Stimulated activated CD4-positive, alpha-beta T cell treated with anti-CD3 and anti-CD28 coated beads, Interleukin-1b, Interleukin-23, amount 100 ng/mL, for 4 hours (primary cell): ENCODE results near the gene PTPRG.

Source experiments
- DNase-seq, 2 donors: peaks; one replicate each; pipeline ENCODE4 v3.0.0-alpha.2; 2020; ENCODE audit warnings: low read depth in 2 of 2

PTPRG gene

DNA sequence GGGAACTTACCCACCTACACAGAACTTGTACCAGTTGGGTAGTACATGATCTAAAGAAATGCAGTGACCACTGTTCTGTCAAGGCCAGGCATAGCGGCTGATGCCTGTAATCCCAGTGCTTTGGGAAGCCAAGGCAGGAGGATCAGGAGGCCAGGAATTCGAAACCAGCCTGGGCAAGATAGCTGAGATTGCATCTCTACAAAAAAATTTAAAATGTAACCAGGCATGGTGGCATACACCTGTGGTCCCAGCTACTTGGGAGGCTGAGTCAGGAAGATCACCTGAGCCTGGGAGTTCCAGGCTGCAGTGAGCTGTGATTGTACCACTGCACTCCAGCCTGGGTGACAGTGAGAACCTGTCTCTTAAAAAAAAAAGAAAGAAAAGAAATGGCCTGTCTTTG, 491.0 kb downstream of the PTPRG start:
- DNase-seq = no peak

DNA sequence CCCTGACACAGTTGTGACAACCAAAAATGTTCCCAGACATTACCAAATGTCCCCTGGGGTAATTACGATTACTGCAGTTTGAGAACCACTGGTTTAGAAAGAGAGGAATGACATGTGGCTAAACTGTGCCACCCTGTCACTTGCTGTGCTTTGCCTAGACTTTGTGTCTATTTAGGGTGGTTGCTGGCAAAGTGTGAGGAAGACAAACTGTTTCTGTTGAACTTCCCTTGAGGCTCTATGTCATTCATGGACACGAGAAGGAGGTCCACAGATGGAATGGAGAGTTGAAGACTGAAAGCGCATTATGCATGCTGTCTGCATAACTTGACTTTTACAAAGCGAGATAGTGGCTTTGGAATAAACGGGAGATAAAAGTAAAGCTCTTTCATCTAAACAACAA, 495.3 kb downstream of the PTPRG start:
- no peak for DNase-seq

DNA sequence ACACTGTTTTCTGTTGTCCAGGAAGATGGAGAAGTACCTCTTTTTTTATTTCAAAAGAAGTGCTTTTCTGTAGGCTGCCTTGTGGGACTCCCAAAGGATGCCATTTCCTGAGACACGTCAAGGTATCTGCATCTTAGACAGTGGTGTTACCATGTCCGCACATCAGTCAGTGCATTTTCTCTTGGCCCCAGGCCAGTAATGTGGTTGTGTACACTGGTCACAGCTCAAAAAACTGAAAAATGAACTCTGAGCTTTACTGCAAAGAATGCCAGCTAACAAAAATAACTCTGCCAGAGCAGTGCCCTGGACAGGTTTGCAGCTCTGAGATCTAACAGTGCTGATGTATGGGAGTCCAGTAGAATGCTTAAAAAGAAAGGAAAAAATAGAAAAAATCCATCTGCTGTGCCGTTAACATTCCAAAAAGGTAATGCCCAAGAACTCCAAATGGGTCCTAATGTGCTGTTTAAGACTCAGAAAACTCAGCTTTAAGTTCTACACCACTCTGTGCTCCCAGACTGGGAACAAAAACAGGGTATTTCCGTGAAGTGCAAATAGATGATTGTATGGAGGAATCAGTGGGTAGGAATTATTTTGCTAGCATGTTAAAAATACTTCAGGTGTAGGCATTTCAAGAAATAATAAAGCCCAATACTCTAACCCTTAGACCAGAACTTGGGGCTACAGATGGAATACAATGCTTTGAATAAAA, 496.1 kb downstream of the PTPRG start:
- DNase-seq = no peak

DNA sequence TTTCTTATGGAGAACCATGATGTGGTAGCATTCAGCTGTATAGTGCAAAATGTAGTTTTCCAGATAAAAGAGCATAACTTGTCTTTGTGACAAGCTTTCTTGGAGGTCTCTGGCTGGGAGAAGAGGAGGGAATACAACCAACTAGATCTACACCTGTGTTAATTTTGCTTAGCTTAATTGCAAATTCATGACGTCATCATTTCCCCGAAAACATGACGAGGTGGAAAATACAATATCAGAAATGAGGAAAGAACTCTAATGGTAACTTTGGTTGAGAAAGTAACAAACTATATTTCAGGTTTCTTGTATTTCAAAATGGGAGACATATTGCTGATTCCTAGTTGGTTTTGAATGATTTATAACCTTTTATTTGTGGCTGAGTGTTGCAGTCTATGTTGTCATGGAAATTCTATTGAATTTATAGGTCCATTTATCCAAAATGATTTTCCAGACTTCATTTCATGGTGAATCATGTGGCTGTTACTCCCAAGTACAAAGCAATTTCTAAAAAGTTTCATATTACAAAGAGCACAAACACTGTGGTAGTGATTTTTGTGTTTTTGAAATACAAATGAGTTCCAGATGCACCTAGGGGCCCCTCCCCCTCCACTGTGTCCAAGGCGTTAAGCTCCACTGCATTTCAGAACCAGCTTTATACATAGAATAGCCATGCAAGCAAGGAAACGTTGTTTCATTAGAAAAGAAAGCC, 504.8 kb downstream of the PTPRG start:
- no peak for DNase-seq

DNA sequence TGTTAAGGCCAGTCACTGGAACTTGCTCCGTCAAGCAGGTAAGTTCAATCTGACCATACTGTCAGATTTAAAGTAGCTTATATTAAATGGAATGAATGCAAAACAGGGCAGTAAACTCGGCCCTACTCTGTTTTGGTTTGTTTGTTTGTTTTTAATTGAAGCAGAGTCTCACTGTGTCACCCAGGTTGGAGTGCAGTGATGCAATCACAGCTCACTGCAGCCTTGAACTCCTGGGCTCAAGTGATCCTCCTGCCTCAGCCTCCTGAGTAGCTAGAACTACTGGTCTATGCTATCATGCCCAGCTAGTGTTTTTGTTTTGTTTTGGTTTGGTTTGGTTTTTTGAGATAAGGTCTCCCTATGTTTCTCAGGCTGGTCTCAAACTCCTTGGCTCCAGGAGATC, 507.0 kb downstream of the PTPRG start:
- no peak for DNase-seq

DNA sequence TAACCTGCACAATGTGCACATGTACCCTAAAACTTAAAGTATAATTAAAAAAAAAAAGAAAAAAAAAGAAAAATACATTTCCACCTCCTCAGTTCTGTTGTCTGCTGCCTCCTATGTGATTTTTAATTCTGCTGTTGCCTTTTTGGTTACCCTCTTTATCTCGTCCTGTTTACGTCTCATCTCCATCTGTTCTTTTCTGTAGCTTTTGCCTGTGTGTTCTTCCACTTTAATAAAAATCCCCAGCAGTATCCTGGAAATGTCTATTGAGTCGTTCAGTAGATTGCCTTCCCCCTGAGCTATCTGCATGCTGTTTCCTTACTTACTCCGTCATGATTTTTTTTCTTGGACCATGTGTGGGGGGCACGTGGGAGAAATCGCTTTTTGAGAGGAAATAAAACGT, 509.5 kb downstream of the PTPRG start:
- DNase-seq = no peak

DNA sequence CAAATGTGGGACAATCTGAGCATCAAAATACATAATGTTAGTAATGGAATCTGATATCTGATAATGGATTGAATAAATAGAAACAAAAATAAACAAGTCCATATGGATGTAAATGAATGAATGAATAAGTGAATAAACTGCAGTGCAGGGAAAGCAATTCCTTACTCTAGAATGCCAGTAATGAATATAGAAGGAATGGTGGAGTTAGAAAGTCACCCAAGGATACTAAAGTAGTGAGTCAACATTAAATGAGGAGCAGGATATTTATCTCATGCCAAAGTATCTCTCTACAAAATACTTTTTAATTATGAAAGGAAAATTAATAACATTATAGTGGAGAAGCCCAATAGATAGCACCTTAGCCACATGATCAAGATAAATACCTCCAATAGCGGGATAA, 511.7 kb downstream of the PTPRG start:
- no peak for DNase-seq

DNA sequence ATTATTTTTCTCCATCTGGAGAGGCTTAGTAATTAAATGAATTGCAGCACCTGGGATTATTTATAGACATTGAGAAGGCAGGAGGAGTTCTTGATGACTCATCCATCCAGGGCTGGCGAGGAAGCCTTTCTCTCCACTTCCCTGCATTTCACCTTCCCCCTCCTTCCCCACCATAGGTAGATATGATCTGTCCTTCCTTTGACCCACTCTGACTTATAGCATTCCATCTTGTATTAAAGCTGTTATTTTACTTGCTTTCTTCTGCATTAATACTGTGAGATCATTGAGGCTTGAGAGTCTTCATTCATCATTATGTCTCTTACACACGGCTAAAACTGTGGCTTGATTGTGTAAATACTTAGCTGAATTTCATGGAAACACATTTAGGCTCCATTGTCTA, 523.2 kb downstream of the PTPRG start:
- no peak for DNase-seq

DNA sequence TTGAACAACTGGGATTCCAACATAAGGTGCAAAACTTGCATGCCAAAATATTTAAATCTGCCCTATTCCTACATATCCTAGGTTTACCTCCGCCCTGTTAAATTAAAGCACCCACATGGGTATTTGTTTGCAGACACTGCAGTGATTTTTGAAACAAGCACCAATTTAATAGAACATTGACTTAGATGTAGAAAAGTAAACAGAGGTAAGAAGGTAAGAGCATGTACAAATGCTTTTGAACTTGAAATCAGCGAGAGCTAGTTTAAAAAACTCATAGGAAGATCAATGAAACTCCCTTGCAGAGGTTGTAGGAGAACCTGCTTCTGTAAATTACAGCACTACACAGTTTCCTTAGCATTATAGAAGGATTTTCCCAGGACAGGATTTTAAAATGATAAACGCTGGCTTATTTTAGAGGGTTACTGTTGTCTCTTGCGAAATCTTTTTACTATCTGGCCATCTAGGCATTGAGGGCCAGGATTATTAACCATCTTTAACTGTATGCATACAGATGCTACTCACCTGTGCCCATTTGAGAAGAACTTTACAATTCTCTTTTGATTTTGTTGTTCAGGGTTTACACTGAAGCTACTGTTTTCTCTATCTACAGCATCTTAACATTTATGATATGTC, 527.2 kb downstream of the PTPRG start:
- no peak for DNase-seq

DNA sequence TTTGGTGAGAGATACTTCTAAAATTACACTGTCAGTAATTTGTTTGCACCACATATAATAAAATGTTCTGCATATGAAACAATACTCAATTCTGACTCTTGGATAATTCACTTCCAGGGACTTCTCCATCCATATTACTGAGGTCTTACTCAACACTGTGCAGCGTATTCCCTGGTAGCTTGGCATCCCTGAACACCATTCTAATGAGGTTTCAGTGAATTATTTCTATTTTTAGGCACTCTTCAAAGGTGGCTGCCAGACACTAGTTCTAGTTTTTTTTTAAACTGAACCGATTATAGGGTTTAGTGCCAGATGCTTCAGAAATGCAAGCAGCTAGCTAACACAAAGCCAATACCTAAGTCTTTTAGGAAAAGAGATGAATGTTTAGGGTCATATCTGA, 528.7 kb downstream of the PTPRG start:
- DNase-seq = no peak

DNA sequence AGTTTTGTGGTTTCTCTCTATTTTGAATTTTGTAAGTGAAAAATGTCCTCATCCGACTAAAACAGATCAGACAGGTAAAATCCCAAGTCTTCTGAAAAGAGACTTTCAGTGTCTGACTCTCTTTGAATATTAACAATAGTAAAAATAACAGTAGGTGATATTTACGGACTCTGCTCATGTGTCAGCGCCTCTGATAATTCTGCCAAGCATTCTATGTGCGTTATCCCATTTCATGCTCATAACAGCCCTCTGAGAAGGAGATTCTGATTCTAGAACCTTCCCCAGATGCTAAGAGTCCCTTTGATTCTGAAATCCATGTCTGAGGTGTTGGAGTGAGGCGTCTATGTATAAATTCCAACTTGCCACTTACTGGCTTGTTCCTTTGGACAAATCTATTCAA, 529.1 kb downstream of the PTPRG start:
- no peak for DNase-seq

DNA sequence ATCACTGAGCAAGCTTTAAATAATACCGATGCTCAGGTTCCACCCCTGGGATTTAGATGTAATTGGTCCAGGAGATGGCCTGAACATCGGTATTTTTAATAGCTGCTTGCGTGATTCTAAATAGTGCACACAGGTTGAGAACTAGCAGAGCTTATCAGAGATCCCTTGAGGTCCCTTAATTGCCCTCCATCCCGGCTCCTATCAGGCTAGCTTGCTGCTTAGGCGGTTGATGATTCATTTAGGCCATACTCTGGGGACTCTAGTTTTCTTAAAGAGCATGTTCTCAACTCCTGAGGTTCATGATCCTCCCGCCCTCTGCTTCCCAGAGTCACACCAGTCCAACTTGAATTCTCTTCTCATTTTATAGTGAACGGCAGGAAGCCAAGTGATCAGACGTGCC, 531.7 kb downstream of the PTPRG start:
- no peak for DNase-seq

DNA sequence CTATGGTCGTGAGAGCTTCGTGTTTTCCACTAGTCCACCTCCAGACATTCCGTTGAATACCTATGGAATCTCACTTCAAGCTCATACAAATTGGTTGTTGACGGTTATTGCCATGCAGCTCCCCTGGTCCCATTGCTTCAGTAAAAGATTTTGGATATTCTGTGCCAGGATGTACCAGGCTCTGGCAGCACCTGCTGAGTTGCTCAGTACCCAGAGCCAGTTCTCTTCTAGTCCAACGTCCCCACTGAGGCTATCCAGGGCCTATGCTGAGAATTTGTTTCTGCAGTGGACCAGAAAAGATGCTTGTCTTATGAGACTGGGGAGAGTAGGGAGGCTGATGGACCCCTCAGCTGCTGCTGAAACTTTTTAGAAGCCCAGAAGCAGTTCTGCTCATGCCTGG, 533.1 kb downstream of the PTPRG start:
- DNase-seq = no peak

DNA sequence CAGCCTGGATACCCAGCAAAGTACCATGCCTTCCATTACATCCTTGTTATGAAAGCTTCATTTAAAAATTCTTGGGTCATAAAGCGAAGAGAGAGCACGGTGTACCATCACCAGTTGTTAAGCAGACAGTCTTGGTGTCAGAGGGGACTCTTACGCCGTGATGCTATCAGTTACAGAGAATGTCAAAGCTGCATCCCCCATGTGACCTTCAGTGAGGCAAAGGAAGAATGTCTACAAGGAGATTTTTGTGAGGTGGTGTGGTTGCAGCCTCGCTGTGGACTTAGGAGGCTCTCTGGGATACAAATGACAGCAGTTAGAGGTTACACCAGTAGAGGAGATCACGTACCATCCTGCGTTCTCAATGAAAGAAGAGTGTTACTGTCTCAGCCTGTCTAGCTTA, 533.7 kb downstream of the PTPRG start:
- DNase-seq = no peak

DNA sequence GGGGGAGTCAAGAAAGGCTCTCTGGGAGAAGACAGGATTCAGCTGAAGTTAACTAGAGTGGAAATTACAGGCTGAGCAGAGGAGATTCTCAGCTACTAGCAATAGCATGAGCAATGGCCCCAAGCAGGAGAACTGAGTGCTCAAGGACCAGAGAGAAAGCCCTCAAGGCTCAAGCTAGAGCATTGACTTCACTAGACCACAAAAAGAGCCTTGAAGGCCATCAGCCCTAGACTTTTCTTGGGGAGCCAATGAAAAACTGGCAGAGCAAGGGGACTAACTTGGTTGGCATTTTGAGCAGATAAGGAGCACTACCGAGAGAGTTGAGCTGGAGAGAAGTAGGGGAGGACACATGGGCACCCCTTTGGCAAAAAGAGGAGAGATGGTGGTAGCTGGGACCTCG, 534.4 kb downstream of the PTPRG start:
- no peak for DNase-seq

DNA sequence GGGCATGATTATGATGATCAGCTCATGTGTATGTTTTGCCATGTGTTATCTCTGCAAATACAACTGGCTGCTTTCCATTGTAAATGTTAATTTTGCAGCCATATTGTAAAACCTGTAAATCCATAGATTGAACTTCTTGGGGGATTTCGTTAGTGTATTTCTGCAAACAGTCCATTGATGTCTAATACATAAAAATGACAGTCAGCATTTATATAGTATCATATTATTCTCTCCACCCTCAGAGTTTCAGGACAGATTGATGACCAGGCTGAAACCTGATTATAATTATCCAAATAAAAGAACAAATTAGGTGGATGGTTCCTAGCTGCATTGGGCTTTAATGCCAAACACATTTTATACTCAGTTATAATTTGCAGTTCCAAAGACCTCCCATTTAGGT, 535.1 kb downstream of the PTPRG start:
- no peak for DNase-seq

DNA sequence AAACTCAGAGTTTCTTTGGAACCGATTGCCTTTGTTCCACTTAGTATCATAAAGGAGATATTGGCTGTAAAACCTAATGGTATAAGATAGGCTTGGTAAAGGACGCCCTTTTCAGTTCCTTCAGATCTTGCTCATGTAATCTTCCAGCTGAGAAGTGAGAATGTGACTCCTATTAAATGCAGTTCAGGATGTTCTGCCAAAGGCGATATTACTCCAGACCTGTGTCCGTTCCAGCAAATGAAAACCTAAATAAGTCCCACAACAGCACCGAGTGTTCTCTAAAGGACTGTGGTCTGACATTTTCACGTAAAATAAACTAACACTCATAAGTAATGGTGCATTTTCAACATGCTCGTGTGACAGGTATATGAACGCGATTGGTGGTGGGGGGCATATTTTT, 535.8 kb downstream of the PTPRG start:
- DNase-seq = no peak

DNA sequence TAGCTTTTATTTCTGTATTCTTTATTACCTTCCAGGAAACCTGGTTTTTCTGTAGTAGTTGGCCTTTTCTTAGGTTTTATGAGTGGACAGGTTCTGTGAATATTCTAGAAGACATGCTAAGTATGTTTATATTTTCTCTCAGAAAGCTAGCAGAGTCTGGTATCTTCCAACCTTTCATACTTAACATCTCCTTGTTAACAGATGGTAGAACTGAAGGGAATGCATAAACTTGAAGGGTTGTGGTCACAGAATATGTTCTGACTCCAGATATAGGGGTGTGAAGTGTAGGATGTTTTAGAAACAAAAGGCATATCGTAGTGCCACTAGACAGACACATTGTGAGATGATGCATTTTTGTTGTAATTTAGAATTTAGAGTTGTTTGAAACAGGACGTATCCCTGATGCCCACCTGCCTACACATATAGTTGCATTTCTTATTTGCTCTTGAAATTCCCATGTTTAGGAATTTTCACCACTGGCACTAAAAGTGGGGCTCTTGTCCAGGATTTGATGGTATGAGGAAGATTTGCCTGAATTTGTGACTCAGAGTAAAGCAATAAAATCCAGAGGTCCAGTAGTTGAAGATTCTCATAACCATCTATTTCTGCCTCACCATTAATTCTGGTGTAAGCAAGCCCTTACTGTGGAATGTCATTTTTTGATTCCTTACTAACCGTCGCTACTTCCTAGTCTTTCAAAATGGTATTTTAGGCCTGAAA, 537.4 kb downstream of the PTPRG start:
- DNase-seq = no peak

DNA sequence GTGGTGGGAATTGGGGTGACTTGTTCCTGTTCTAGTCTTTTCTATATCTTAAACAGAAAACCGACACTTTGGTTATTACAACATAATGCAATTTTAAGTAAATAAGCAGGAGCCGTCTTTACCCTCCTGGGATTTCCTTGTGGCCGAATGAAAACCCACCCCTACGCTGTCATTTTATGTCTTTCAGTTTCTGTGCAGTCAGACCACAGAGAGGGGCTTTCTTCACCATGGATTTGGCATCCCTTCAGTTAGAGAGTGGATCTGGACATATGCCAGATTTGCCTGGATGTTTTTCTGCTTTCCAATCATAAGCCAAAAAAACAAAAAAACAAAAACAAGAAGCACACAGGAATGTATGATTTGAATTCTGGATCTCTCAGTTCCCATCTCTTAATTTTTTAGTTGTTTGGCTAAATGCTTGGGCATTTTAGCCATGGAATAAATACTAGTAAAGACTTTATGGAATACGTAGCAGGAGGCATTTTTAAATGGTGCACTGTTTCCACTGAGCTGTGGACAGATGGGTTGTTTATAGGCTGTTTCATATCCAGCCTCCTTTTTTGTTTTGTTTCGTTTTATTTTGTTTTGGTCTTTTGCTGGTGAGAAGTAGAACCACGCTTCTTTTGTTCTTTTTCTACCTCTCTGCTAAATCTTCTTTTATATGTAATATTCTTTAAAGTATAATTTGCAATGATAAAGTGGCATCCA, 539.1 kb downstream of the PTPRG start:
- no peak for DNase-seq

DNA sequence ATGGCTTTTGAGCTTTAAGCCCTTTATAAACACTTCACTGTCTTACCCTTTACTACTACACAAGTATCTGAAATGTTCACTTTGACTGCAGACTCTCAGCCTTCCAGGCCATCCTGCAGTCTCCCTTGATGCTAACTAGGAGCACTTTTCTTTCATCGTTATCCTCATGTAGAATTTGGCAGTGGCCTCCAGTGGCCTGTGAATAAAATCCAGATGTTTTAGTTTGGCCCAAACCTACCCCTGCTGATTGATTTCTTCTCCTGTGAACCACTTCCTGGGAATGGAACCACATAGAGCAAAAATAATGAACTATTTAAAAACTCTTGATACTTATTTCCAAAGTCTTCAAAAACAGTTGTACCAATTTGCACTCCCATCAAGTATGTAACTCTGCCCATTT, 540.1 kb downstream of the PTPRG start:
- DNase-seq = no peak

DNA sequence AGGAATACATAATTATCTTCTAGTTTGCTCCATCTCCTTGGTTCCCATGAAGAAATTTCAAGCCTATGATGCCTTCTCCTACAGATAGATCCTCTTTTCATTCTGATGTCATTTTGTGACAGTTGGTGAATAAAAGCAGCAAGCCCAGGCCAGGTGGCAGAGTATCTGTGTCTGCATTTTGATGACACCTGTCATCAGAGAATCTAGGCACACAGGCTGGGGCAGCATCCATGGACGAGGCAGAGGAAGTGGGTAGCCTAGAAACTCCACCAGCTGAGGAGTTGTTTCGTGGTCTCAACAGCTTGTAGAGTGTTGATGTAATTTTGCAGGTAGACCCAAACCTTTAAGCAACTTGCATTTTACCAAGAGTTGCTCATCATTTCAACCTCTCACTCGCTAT, 542.2 kb downstream of the PTPRG start:
- no peak for DNase-seq

DNA sequence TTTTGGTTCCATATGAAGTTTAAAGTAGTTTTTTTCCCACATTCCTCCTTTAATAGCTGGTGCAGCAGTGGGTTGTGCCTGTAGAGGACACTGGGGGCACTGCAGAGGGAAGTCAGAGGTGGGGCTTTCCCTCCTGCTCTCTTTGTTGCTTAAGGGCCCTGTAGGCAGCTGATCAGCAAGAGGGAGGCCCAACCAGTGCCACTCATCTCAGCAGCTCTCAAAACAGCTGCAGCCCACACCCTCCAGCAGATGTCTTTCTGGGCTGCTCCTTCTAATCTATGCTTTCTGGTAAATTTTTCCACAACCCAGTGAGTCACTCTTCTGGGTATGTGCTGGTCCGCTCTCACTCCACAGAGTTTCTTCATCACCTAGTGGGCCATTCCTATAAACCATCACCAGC, 548.2 kb downstream of the PTPRG start:
- DNase-seq = no peak
